Measurements from ENCODE around the gene WDR76. TPM values are rescaled to one million over a fixed set of nuclear protein-coding genes. Genes with fewer than 3 reads are reported as not detected.
A peak's percentile ranks its signal among the peaks of the same experiment; 100 is the strongest.

WDR76 gene
- total RNA-seq, 2 experiments from 2014 or later = 126 to 170 TPM

GRCh38 chr15:43795997-43796396 is 30.8 kb upstream of the WDR76 start:
- BruUV-seq (replicated peaks) = no TSS peak
- TF ChIP-seq CTCF (conservative IDR thresholded peaks at IDR 0.05; ENCODE audit: low read length) (no peak), EZH2phosphoT487 (IDR thresholded peaks at IDR 0.05; ENCODE audit: borderline replicate concordance, low read depth, low read length) (no peak)

DNA sequence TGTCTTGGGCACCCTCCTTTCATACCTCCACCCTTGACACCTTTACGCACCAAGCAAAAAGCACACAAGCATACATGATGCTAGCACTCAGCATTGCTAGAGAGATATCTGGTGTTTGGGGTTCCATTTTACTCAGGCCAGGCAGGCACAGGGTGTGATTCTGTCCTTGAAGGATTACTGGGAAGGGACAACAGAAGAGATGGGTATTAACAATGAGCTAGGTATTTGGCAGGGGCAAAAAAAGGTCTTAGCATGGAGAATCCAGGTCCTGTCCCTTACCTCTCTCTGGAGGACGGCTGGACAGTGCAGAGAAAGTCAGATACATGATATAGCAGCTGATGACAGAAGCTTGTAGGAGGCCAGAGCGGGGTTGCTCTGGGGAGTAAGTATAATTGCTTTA is 30.2 kb upstream of the WDR76 start:
- DNase-seq (ENCODE audit: low spot score) = no peak
- H2AFZ ChIP-seq (ENCODE audit: low read length) = no peak overlapping the region
- ChIA-PET POLR2A (interaction anchor here (0.6 to 2.9 kb wide), 8 partner anchors 8 to 162 kb away, joined by 3 to 14 read pairs (median 5); partner anchors contain the start of genes ELL3 and MFAP1), CTCF (ENCODE audit: unreplicated experiment) (interaction anchor here (0.6 kb wide), 1 partner anchor 26 kb away, joined by 3 read pairs; no protein-coding TSS in a partner anchor)
- peak overlapping the region; percentile 97 for H3K27ac ChIP-seq (ENCODE audit: low read depth, low read length, poor library complexity, severe bottlenecking)
- peaks cover 74% of the 10 kb centered on the region for H3K36me3 ChIP-seq (ENCODE audit: insufficient read depth, low read length)
- TF ChIP-seq CTCF (conservative IDR thresholded peaks at IDR 0.05; ENCODE audit: low read length) (no peak), EZH2phosphoT487 (IDR thresholded peaks at IDR 0.05; ENCODE audit: borderline replicate concordance, low read depth, low read length) (no peak)
- H3K4me1 ChIP-seq (ENCODE audit: insufficient read depth, low read length, poor library complexity, severe bottlenecking) = peaks cover 79% of the 10 kb centered on the region
- peak overlapping the region; percentile 97; the same call in 1 of the 2 replicates for H3K4me2 ChIP-seq (ENCODE audit: low read length)
- H3K4me3 ChIP-seq (ENCODE audit: low read depth, low read length, poor library complexity, severe bottlenecking) = no peak overlapping the region
- BruUV-seq (replicated peaks) = no TSS peak
- H3K9me3 ChIP-seq (ENCODE audit: low read length) = no peaks in the 10 kb centered on the region
- H4K20me1 ChIP-seq (ENCODE audit: insufficient read depth, low read length) = peaks cover 19% of the 10 kb centered on the region
- H3K9me2 ChIP-seq (ENCODE audit: insufficient read depth, low read length) = no peaks in the 10 kb centered on the region
- H3K79me2 ChIP-seq (ENCODE audit: insufficient read depth, low read depth, low read length) = peaks cover 44% of the 10 kb centered on the region
- intact Hi-C loops (cut with micrococcal nuclease; ENCODE audit: unreplicated experiment) = no loop called here

More at GRCh38 chr15:43795997-43796396, 30.8 kb upstream of the WDR76 start:
- Histone ChIP-seq H3K4me2 (ENCODE audit: low read length) (peak overlapping the region; percentile 97), H3K4me3 (ENCODE audit: low read depth, low read length, poor library complexity, severe bottlenecking) (no peak overlapping the region), H3K4me1 (ENCODE audit: insufficient read depth, low read length, poor library complexity, severe bottlenecking) (peaks cover 80% of the 10 kb centered on the region), H3K27ac (ENCODE audit: low read depth, low read length, poor library complexity, severe bottlenecking) (peak overlapping the region; percentile 97), H3K9me2 (ENCODE audit: insufficient read depth, low read length) (no peaks in the 10 kb centered on the region), H2AFZ (ENCODE audit: low read length) (no peak overlapping the region), H3K36me3 (ENCODE audit: insufficient read depth, low read length) (peaks cover 68% of the 10 kb centered on the region), H4K20me1 (ENCODE audit: insufficient read depth, low read length) (peaks cover 17% of the 10 kb centered on the region), H3K9me3 (ENCODE audit: low read length) (no peaks in the 10 kb centered on the region), H3K79me2 (ENCODE audit: insufficient read depth, low read depth, low read length) (peaks cover 38% of the 10 kb centered on the region)
- intact Hi-C loops (cut with micrococcal nuclease; ENCODE audit: unreplicated experiment) = no loop called here
- CTCF ChIA-PET (ENCODE audit: unreplicated experiment) = interaction anchor here (1.3 kb wide), 1 partner anchor 19 kb away, joined by 5 read pairs; the partner anchor contains the start of gene ELL3
- POLR2A ChIA-PET = interaction anchor here (0.5 to 2.9 kb wide), 7 partner anchors 8 to 163 kb away, joined by 3 to 14 read pairs (median 4); partner anchors contain the start of gene MFAP1
- DNase-seq (ENCODE audit: low spot score) = no peak

Data from OCI-LY7 (cell line).